NCI-H1048 (cell line): ENCODE measurements around the gene PPM1H.
"Not testable (repeated sequence)": the region's sequence is repeated elsewhere in the genome, so short reads cannot be mapped to it uniquely, and the experiment has no call there.

Experiments used
- DNase-seq: peaks from one replicate; lab custom pipeline; 2025; lab: John Stamatoyannopoulos, UW

Gene PPM1H

GRCh38 chr12:62947364-62947763, 12.4 kb upstream of the PPM1H start:
- no peak for DNase-seq

GRCh38 chr12:62943779-62944395, 8.9 kb upstream of the PPM1H start:
- no peak for DNase-seq

- DNase-seq = not testable (repeated sequence)
Observed at GRCh38 chr12:62942316-62942715, 7.4 kb upstream of the PPM1H start.

GRCh38 chr12:62934239-62934798, 631 bp downstream of the PPM1H start:
- no peak for DNase-seq

GRCh38 chr12:62933602-62934238, 1.2 kb downstream of the PPM1H start:
- no peak for DNase-seq

- no peak for DNase-seq
Observed at GRCh38 chr12:62933220-62933601, 1.7 kb downstream of the PPM1H start.

GRCh38 chr12:62931477-62931876, 3.5 kb downstream of the PPM1H start:
- no peak for DNase-seq

- no peak for DNase-seq
Observed at GRCh38 chr12:62930546-62931425, 4.2 kb downstream of the PPM1H start.

GRCh38 chr12:62928632-62929031, 6.3 kb downstream of the PPM1H start:
- DNase-seq = no peak

- DNase-seq = no peak
Observed at GRCh38 chr12:62925680-62926079, 9.3 kb downstream of the PPM1H start.

- DNase-seq = no peak
Observed at GRCh38 chr12:62924084-62924483, 10.9 kb downstream of the PPM1H start.

GRCh38 chr12:62922539-62922938, 12.4 kb downstream of the PPM1H start:
- DNase-seq = no peak

GRCh38 chr12:62919838-62920237, 15.1 kb downstream of the PPM1H start:
- no peak for DNase-seq

GRCh38 chr12:62917926-62918325, 17.0 kb downstream of the PPM1H start:
- DNase-seq = no peak

- DNase-seq = no peak
Observed at GRCh38 chr12:62916632-62917425, 18.1 kb downstream of the PPM1H start.

GRCh38 chr12:62915204-62915529, 19.8 kb downstream of the PPM1H start:
- no peak for DNase-seq

GRCh38 chr12:62914443-62915203, 20.3 kb downstream of the PPM1H start:
- no peak for DNase-seq

GRCh38 chr12:62913380-62913779, 21.6 kb downstream of the PPM1H start:
- DNase-seq = no peak

GRCh38 chr12:62912644-62913043, 22.3 kb downstream of the PPM1H start:
- no peak for DNase-seq

- no peak for DNase-seq
Observed at GRCh38 chr12:62911286-62911685, 23.7 kb downstream of the PPM1H start.

GRCh38 chr12:62910549-62911169, 24.3 kb downstream of the PPM1H start:
- no peak for DNase-seq
